GM21717 (cell line): Measurements from ENCODE around the gene CDK2AP2.

Source experiments
- ATAC-seq: cut with Tn5 transposase; IDR thresholded peaks from one replicate; pipeline ENCODE4 v1.9.1; 2021; ENCODE audit warnings: mild to moderate bottlenecking, moderate library complexity; ENCODE audit not compliant: unreplicated experiment

Gene CDK2AP2

DNA sequence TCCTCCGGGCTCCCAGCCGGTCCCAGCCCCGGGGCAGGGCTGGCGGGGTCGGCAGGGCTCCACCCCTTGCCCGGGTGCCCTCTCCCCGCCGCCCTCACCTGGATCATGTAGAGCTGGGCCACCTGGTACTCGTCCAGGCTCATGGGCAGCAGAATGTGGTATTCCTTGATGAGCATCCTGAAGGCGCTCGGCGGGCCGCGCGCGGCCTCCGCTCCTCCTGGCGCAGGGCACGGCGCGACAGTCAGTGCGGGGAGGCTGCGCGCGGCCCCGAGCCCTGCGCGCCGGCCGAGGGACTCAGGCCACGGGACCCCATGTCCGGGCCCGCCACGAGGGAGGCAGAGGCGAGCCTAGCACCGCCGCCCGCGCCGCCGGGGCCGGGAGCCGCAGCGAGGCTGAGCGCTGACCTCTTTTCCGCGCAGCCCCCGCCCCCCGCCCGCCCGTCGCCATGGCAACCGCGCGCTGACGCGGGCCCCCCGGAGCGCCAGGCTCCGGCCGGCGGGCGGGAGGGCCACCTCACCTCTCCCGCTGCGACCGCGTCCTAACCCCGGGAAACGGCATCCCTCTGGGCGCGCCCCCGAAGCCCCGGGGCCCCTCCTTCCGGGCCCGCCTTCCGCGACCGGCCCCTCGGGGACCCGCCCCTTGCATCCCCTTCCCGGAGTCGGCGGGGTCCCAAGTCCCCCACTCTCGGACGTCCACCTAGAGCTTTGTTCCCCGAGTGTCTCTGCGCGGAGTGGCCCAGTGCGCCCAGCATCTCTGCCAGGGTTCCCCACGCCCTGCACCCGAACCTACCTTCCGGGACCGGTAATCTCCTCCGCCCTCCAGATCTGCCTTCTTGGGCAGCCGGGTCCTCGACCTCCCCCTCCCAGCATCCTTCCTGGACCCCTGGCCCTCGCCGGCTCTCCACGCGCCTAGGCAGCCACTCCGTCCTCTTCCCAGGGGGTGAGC is 3.7 kb downstream of the CDK2AP2 start:
- ATAC-seq, result no peak

DNA sequence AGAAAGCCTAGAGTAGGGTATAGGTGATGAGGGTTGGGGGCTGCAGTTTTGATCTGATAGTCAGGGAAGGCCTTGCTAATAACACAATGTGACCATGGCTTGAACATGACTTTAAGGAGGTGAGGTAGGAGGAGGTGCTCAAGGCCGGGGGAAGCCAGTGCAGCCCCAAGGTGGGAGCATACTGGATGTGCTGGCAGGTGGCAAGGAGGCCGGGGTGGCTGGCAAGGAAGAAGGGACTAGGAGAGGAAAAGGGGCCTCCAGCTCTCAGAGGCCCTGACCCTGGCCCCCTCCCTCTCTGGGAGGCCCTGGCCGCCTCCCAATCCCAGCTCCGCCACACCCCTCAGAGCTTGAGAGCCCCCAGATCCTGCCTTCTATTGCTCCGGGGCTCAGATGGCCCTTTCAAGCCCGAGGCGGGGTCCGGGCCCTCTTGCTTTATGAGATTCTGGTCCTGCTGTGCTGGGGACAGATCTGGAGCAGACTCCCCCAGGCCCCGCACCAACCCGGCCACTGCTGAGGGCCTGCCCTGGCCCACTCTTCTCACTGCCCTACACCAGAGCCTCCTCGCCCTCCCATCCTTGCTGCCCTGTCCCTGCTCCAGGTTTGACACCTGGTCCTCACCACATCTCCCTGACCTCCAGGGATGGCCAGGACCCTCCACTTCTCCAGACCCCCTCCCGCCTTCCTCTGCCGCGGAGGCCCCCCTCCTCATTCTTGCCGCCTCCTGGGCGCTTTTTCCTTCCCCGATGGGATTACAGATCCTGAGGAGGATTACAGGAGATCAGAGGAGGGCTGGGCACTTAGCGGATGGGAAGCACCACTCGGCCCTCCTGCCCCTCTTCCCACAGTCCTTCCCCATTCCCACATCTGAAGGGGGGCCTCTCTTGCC is 4.6 kb downstream of the CDK2AP2 start:
- no peak for ATAC-seq

DNA sequence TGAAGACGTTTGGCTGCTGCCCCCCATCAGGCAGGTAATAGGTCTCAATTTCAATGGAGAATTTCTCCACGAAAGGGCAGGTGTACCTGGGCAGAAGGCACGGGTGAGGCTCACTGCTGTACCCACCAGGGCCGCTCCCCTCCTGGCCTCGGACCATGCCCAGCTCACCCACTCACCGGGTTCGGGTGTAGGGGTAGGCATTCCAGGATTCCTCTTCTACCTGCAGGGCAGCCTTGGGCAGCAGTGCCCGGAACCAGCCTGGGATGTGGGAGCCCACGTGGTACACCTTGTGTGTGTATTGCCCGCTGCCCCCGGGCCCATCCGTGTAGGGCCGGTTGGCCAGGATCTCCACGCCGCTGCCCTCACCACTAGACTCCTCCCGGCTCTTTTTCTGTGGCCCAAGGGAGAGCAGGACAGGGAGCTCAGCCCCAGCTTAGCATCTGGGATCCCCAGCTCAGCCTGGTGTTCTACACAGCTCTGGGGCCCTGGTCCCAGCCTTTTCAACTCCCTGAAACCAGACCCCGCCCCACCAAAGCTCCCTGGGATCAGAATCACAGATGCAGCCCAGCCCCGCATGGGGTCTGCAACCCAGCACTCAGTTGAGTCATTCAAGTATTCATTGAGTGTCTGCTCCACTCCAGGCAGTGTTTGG is 5.5 kb downstream of the CDK2AP2 start:
- ATAC-seq, result no peak

DNA sequence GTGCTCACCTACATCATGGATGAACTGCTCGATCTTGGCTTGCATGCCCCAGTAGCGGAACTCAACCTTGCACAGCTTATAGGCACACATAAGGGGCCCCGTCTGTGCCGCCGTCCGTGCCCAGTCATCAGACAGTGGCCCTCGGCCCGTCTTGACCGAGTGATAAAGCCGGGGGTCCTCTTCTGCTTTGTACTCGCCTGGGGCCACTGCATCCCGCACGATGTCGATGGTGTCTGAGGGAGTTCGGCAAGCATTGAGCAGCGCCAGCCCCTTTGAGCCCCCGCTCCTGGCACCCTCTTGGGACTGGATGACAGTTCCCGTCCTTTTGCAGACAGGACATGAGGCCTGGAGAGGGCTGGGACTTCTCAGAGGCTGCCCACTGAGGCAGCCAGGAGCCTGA is 6.1 kb downstream of the CDK2AP2 start:
- no peak for ATAC-seq

DNA sequence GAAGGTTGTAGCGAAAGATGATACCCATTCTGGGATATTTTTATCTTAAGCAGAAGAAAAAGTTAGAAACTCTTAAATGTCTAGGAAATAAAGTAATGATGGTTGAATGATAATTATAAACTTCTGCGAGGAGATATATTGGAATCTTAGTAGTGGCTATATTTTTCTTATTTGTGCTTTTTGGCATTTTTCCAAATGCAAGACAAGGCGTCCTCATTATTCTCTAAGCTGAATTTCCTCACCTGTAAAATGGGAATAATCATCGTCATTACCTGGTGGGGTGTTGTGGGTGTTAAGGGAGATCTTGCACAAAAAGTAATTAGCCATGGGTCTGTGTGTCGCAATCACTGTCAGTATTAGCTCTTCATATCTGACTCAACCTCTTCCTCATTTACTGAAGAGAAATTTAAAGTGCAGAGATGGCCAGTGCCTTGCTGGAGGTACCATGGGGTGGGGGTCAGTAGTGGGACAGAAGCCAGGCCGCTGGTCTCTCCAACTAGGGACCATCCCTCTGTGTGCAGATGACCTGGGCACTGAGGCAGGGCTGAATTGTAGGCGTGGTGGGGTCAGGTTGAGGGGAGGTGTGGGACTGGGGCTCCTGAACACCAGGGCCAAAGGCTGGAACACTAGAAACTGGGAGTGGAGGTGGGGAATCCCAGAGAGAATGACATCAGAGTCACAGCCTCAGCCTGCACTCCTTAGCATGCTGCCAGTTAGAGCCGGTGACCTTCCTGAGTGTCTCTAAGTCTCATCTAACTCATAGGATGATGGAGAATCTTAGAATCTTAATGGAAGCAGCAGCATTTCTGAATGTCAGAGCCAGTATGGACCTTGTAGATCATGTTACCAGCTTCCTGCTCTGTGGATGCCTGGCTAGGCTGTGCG is 6.9 kb downstream of the CDK2AP2 start:
- ATAC-seq, result no peak

DNA sequence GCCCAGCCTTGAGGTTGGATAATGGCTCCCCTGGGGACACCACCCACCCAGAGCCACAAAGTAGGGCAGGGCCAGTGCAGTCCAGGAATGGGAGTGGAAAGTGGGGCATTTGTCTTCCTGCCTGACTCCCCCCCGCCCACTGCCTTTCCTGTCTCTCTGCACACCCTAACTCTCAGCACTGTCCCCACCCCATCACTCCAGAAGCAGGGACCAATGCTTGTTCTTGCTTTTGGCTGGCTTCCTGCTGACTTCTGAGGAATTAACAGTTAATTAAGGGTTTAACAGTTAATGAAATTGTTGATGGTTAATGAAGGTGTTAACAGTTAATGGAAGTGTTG is 7.5 kb downstream of the CDK2AP2 start:
- no peak for ATAC-seq

DNA sequence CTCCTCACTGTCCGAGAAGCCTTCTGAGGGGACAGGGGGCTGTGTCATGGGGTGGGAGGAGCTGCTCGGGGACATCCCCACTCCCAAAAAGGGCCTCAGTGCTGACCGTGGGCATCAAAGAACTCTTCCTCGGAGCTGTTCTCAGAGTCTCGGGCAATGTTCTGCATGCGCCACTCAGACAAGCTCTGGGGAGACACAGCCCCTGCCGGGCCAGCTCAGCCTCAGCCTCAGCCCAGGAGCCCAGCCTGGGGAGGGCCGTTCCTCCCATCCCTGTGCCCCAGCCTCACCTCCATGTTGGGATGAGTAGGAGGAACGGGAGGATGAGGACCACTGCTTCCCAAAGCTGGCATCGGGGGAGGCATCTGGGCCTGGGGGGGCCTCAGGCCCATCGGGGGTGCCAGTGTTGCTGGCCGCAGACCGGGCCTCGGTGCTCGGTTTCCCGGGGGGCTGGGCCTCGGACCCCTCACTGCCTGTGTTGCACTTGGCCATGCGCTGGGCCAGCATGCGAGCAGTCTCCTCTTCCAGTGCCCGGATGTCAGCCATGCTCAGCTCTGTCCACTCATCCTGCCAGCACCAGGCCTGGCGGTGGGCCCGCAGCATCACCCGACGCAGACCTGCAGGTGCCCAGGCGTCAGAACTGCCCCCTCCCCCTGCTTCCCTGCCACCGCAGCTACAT is 8.0 kb downstream of the CDK2AP2 start:
- ATAC-seq, result no peak

DNA sequence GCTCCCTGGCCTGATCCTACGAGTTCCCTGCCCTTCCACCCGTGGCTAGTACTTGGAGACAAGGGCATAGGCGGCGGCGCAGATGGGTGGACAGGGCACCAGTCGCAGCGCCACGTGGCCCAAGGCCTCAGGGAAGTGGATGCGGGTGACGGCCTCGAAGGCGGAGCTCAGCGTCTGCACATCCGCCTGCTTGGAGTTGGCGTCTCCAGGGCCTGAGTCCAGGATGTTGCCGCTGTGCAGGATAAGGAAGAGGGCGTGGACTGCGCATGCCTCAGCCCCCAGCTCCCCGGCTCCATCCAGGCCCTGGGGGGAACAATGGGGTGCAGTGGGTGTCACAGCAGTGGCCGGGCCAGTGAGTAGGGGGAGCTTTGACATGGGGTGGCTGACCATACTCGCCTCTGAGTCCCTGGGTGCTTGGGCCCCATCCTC is 9.4 kb downstream of the CDK2AP2 start:
- ATAC-seq, result no peak

DNA sequence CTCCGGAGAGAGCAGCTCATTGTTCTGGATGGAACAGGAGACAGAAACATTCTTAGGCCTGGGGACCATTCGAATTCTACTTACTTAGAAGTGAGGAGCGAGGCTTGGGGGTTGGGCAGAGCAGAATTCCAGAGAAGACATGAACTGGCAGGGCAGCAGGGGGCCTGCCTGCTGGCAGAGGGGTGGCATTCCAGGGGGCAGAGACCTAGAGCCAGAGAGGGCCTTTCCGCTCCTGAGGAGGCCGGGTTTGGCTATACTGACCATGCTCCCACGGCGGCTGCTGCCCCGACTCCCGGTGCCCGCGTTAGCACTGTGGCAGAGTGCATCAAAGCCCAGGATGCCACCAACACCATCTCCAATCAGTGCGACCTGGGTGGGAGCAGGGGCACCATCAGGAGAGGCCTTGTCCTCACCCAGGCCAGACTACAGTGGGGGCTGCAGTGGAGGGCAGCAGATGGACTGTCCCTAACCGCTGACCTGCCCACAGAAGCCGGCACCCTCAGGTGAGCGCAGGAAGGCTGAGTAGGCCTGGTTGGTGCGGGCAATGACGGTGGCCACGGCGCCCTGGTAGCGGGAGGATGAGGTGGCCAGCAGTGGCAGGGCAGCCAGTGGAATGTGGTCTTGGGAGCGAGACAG is 10.2 kb downstream of the CDK2AP2 start:
- no peak for ATAC-seq

DNA sequence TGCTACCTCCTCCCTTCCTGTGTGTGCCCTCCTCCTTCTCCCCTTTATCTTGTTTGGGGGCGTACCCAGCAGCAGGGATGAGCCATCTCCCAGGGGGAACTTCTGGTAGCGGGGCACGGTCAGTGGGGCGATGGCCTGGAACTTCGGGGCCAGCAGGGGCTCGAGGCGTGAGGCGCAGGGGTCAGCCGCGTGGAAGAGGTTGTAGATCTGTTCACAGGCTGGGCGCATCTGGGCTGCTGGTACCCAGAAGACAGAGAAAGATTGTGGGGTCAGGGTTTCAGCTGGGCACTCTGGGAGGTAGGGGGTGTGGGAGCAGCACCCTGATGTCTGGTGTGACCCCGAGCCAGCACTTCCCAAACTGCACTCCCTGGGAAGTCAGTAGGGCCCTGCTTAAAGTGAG is 11.8 kb downstream of the CDK2AP2 start:
- no peak for ATAC-seq

DNA sequence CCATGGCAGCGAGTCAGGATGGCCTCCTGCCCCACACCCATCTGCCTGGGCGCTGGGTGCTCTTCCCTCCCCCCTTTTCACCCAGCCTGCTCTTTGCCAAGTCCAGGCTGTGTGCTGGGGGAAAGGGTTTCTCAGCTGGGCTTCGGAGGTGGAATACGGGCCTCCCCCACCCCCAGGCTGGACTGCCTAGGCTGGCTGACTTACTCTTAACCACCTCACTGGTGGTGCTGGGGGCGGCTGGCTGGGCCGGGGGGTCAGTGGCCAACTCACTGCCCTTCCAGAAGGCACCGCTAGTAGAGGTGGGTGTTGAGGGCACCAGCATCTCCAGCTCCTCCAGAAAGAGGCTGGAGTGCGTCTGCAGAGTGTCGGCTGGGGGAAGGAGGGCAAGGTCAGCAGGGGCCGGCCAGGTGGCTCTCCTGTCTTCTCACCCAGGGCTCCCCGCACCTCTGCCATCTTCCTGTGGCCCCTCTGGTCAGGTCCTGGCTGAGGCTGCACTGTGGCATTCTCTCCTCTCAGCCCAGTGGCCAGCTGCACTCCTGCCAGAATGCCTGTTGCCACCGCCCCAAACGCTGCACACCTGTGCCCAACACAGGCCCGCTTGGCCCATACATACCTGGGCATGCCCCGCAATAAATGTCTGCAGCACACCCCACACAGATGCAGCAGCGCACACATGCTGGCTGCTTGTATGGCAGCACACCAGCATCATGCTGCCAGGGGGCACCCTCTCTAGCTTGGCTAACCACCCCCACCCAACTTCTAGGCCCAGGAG is 12.5 kb downstream of the CDK2AP2 start:
- ATAC-seq, result no peak

DNA sequence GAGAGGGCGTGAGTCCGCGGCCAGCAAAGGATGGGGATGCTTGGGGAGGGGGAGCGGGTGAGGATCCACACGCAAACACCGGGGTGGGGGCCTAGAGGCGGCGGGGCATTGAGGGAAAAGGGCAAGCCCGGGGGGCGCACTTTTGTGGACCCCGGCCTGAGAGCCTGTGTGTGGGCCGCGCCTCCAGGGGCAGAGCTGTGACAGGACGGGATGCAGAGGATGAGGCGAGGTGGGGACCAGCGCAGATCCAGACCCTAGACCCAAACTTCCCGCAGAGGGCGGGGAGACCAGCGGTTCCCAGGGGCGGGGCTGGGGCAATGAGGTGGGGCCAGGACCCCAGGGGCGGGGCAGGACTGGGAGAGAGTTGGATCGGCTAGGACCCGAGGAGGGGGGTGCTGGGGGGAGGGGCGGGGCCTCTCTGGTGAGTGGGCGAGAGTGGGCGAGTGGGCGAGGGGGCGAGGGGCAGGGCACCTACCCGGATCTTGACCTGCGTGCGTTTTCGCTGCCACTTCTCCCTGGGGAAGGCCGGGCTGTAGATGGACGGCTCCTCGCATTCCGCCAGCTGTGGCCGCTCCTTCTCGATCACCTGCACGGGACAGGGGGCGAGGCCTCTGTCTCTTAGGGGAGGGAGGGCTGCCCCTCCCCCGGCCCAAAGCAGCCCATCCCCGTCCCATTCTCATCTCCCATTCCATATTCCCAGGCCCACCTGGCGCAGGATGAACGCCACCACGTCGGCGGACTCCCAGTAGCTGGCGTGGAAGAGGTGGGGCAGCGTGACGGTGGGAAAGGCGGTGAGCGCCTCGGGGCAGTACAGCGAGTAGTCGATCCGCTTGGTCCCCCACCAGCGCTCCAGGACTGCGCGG is 13.4 kb downstream of the CDK2AP2 start:
- ATAC-seq, result no peak

DNA sequence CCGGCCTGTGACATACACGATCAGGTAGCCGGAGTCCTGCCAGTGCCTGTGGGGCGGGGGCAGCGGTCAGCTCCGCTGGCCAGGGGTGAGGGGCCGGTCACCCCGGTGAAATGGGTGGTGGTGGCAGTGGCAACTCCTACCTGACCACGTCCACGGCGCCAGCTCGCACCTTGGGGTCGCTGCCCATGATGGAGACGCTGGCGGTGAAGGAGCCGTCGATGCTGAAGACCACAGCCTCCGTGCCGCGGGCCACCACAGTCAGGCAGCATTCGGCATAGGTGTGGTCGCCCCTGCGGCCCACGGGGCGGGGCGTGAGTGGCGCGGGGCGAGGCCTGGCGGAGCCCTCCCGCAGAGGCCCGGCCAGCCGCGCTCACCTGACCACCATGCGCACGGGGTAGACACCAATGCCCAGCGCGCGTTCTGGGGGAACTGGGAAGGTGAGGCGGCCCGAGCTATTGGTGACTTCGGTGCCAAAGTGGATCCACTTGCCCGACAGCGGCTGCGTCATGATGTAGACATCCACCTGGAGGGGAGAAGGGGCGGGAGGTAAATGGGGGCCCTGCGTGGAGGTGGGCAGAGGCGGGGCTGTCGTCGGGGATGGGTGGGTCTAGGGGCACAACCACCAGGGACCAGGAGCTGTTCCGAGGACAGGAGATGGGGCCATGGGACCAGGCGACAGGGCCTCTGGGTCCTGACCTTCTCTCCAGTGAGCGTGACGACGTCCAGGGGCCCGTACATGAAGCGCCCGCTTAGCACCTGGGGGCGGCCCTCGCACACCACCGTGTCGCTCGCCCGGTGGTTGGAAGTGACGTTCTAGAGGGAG is 14.2 kb downstream of the CDK2AP2 start:
- ATAC-seq, result no peak

DNA sequence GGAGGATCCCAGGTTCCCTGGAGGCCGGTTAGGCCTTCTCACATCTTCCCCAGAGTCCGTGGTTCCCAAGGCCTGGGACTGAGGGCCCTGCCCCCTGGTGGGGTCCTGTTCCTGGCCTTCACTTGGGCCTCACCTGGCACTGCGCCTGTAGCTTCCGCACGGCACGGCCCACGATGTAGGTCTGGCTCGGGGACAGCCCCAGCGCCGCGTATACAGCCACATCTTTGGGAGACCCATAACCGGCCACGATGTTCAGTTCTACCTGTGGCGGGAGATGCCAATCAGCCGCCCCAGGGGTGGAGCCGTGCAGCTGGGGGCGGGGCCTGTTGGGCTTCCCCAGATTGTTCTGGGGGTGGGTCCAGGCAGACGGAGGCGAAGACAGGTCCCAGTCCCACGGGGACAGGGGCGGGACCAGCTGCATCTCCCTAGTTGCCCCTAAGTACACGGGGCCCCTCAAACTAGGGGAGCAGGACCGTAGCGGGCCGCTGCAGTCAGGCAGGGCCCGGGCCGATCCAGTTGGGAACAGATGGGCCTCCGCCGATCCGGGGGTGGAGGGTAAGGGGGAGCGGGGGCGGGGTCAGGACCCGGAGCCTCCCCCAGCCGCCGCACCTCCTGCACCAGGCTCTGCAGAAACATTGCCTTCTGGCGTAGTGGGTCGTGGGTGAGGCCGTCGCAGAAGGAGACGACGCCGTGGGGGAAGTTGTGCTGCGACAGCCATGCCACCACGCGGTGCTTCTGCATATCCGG is 15.0 kb downstream of the CDK2AP2 start:
- no peak for ATAC-seq

DNA sequence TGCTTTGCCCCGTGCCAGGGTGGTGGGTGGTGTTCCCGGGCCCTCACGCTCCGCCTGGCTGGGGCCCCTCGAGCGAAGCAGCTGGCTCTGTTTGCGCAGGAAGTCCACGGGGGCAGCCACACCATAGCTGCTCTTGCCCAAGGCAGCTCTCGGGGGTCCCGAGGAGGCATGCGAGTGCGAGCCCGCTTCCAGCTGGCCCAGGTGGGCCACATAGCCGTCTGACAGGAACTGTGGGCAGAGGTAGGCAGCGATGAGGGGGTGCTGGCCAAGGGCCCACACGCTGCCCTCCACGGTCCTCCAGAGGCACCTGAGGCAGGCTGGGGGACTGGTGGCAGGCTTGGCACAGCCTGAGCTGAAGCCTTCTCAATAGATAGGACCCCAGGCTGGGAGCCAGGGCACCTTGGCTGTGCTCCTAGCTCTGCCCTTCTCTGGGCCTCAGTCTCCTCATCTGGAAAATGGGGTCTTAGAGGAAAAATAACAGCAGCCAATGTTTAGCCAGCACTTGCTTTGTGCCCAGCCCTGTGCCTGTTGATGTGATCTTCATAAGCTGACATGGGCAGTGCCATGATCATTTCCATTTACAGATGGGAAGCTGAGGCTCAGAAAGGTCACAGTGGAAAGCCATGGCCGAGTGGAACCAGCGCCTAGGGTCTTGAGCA is 15.8 kb downstream of the CDK2AP2 start:
- ATAC-seq, result no peak
